Measurements from ENCODE around the gene COPS7B. TPM values are rescaled to one million over a fixed set of nuclear protein-coding genes. Genes with fewer than 3 reads are reported as not detected.

COPS7B gene
- total RNA-seq, 2 experiments from 2014 or later = 47.5 to 47.7 TPM

- POLR2A ChIA-PET = no interaction called here
- Mint-ChIP-seq H3K4me3 (no peak overlapping the region), H3K4me1 (ENCODE audit: low read depth) (peaks cover 3% of the 10 kb centered on the region), H3K27me3 (ENCODE audit: low read depth) (peaks cover 8% of the 10 kb centered on the region), H3K9me3 (ENCODE audit: insufficient read depth) (no peaks in the 10 kb centered on the region), H3K27ac (no peak overlapping the region), H3K36me3 (ENCODE audit: low read depth) (no peaks in the 10 kb centered on the region)
- ATAC-seq = no peak
- DNase-seq = no peak
- CTCF ChIA-PET = no interaction called here
Measured at GRCh38 chr2:231853105-231853504, 66.9 kb downstream of the COPS7B start.

- Mint-ChIP-seq H3K36me3 (ENCODE audit: low read depth) (no peaks in the 10 kb centered on the region), H3K4me3 (no peak overlapping the region), H3K9me3 (ENCODE audit: insufficient read depth) (no peaks in the 10 kb centered on the region), H3K4me1 (ENCODE audit: low read depth) (peaks cover 3% of the 10 kb centered on the region), H3K27me3 (ENCODE audit: low read depth) (peaks cover 8% of the 10 kb centered on the region), H3K27ac (no peak overlapping the region)
- no peak for ATAC-seq
- ChIA-PET POLR2A (no interaction called here), CTCF (no interaction called here)
- no peak for DNase-seq
Measured at GRCh38 chr2:231854616-231855125, 68.4 kb downstream of the COPS7B start.

- CTCF ChIA-PET = no interaction called here
- no peaks in the 10 kb centered on the region for H3K36me3 Mint-ChIP-seq (ENCODE audit: low read depth)
- no peak for DNase-seq
- no peak overlapping the region for H3K27ac Mint-ChIP-seq
- H3K9me3 Mint-ChIP-seq (ENCODE audit: insufficient read depth) = no peaks in the 10 kb centered on the region
- H3K4me3 Mint-ChIP-seq = no peak overlapping the region
- peaks cover 3% of the 10 kb centered on the region for H3K4me1 Mint-ChIP-seq (ENCODE audit: low read depth)
- no peaks in the 10 kb centered on the region for H3K27me3 Mint-ChIP-seq (ENCODE audit: low read depth)
- POLR2A ChIA-PET = no interaction called here
- no peak for ATAC-seq
Measured at GRCh38 chr2:231856959-231857358, 70.7 kb downstream of the COPS7B start.

Other genes starting within 250 kb of the COPS7B start
- gene TEX44, start 193.6 kb upstream of the COPS7B start, total RNA-seq = not detected
- 1,000 to 10,000 TPM; 1,769 to 1,842 TPM for gene PTMA, start 77.9 kb upstream of the COPS7B start, total RNA-seq
- 10 to 100 TPM; 31.9 to 35.1 TPM for gene PDE6D, start 5.2 kb upstream of the COPS7B start, total RNA-seq
- gene NPPC, start 140.0 kb downstream of the COPS7B start, total RNA-seq = 1 to 10 TPM; 1.4 to 1.8 TPM
- 10 to 100 TPM; 32.2 to 36.2 TPM for gene DIS3L2, start 175.3 kb downstream of the COPS7B start, total RNA-seq